ENCODE data around the gene CASS4.

DNA sequence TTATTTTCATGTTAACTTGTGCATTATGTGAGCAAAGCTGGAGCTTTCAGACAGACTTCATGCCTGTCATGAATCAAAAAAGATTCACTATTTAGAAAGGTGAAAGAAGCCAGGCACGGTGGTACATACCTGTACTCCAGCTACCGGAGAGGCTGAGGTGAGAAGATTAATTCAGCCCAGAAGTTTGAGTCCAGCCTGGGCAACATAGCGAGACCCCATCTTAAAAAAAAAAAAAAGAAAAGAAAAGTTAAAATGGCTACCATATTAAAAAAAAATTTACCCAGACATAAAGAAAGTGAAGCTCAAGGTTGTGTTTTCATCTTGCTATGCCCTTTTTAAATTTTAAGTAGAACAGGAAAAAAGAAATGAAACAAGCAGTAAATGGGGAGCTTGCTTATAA, 889 bp downstream of the CASS4 start:
- TF ChIP-seq, protein P1, sequence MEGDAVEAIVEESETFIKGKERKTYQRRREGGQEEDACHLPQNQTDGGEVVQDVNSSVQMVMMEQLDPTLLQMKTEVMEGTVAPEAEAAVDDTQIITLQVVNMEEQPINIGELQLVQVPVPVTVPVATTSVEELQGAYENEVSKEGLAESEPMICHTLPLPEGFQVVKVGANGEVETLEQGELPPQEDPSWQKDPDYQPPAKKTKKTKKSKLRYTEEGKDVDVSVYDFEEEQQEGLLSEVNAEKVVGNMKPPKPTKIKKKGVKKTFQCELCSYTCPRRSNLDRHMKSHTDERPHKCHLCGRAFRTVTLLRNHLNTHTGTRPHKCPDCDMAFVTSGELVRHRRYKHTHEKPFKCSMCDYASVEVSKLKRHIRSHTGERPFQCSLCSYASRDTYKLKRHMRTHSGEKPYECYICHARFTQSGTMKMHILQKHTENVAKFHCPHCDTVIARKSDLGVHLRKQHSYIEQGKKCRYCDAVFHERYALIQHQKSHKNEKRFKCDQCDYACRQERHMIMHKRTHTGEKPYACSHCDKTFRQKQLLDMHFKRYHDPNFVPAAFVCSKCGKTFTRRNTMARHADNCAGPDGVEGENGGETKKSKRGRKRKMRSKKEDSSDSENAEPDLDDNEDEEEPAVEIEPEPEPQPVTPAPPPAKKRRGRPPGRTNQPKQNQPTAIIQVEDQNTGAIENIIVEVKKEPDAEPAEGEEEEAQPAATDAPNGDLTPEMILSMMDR (conservative IDR thresholded peaks at IDR 0.05 in 1 of 2, IDR thresholded peaks at IDR 0.05 in 1 of 2; ENCODE audit: low read depth in 1 of 2, low read length in 2 of 2): no peak
- no peak for TF ChIP-seq EZH2 (IDR thresholded peaks at IDR 0.05; ENCODE audit: low read length, missing control alignments)

All from fibroblast of lung (primary cell).